ENCODE measurements around the gene NTHL1. TPM values are rescaled to one million over a fixed set of nuclear protein-coding genes. Genes with fewer than 3 reads are reported as not detected.

The NTHL1 gene
- total and polyA plus RNA-seq, 2 of the 13 experiments (the other 11 are each of a cell fraction or from before 2014, with no cell fraction given): 47.5 to 64.9 TPM

- no peak for TF ChIP-seq ZNF407 (CRISPR knock-in tag; IDR thresholded peaks at IDR 0.05; ENCODE audit: not compliant biosample characterization)
Observed at GRCh38 chr16:2019518-2019920, 28.1 kb downstream of the NTHL1 start, which contains the start of gene NPW (continued).

DNA sequence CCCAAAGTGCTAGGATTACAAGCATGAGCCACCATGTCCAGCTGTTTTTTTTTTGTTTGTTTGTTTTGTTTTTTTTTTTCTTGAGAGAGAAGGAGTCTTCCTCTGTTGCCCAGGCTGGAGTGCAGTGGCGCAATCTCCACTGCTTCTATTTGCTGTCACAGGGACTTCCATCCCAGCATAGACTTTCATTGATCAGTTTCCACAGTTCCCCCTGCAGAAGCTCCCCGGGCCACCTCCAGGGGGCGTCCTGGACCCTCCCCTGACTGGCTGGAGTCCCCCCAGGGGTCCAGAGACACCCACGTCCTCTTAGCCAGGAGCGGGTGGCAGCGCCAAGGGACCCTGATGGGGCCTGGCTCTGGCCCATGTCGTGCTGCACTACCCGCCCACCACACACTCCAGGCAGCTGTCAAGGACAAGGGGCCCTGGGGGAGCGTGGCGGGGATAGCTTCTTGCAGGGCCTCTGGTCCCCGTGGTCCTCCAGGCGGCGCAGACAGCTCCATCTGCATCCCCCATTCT lies 31.2 kb downstream of the NTHL1 start:
- Histone ChIP-seq H2AFZ (ENCODE audit: low read length) (no peak overlapping the region), H3K9ac (ENCODE audit: insufficient read depth, low read depth, low read length) (no peak overlapping the region), H3K36me3 (replicated peaks in 1 of 2; ENCODE audit: control insufficient read depth in 1 of 2, insufficient read depth in 2 of 2, low read length in 2 of 2) (no peaks in the 10 kb centered on the region), H3K27me3 (ENCODE audit: control insufficient read depth in 1 of 2, insufficient read depth in 2 of 2, low read length in 2 of 2) (peaks cover 2 to 20% of the 10 kb centered on the region in 2 experiments; a peak in 2 of 5 replicates), H3K79me2 (ENCODE audit: insufficient read depth, low read length) (no peaks in the 10 kb centered on the region), H3K4me2 (ENCODE audit: low read depth, low read length) (peak overlapping the region; percentile 93), H3K27ac (ENCODE audit: extremely low read length, insufficient read depth, low read length) (no peak overlapping the region), H3K9me3 (ENCODE audit: low read length) (no peaks in the 10 kb centered on the region), H3K4me1 (ENCODE audit: insufficient read depth, low read length) (peaks cover 62% of the 10 kb centered on the region), H4K20me1 (ENCODE audit: insufficient read depth, low read length) (no peaks in the 10 kb centered on the region), H3K4me3 (replicated peaks in 1 of 3; ENCODE audit: insufficient read depth in 1 of 3, low read depth in 2 of 3, low read length in 3 of 3) (no peak overlapping the region; a peak in 1 of 6 replicates)
- intact Hi-C loops (cut with micrococcal nuclease; ENCODE audit: unreplicated experiment): no loop called here
- 3% methylated on average over 3 of the region's 13 CpGs for WGBS (ENCODE audit: low lambda C conversion rate)
- ChIA-PET CTCF (ENCODE audit: low intra/inter-chr PET ratio, low total read pairs) (no interaction called here), POLR2A (interaction anchor here (1.1 to 2.9 kb wide), 5 partner anchors 19 to 139 kb away, joined by 3 to 22 read pairs (median 7); partner anchors contain the start of genes NTHL1, RPS2, TRAF7 and TSC2)
- DNase-seq (ENCODE audit: low spot score): peak; percentile 41
- peak; percentile 48 for FAIRE-seq
- BruUV-seq (replicated peaks): no TSS peak
- peak; percentile 52 for ATAC-seq
- in situ Hi-C loops (cut with HindIII; ENCODE audit: extremely low pct_ligation_motif_present, low pct_unique_long_range_greater_than_20kb): no loop called here
- 0 out of 2 replicates have a peak, but pooled peaks have one; percentile 35 for TF ChIP-seq GATAD1 (CRISPR knock-in tag; IDR thresholded peaks at IDR 0.05)
- no peak for TF ChIP-seq ZNF550 (CRISPR knock-in tag; IDR thresholded peaks at IDR 0.05; ENCODE audit: borderline replicate concordance)
- TF ChIP-seq FOXP1 (IDR thresholded peaks at IDR 0.05): no peak
- peak; percentile 53; the same call in 1 of the 2 replicates for TF ChIP-seq FOXP1 (CRISPR knock-in tag; IDR thresholded peaks at IDR 0.05)
- peak; percentile 26; the same call in 1 of the 2 replicates for TF ChIP-seq FOXK1 (CRISPR knock-in tag; IDR thresholded peaks at IDR 0.05; ENCODE audit: borderline replicate concordance, low read depth)
- no peak for TF ChIP-seq HOXA9 (CRISPR knock-in tag; IDR thresholded peaks at IDR 0.05; ENCODE audit: borderline replicate concordance)
- peak; percentile 26; the same call in 1 of the 2 replicates for TF ChIP-seq THAP11 (CRISPR knock-in tag; IDR thresholded peaks at IDR 0.05)
- TF ChIP-seq HDAC1 (CRISPR knock-in tag; IDR thresholded peaks at IDR 0.05): peak; percentile 62; the same call in 1 of the 2 replicates
- TF ChIP-seq, protein P1, sequence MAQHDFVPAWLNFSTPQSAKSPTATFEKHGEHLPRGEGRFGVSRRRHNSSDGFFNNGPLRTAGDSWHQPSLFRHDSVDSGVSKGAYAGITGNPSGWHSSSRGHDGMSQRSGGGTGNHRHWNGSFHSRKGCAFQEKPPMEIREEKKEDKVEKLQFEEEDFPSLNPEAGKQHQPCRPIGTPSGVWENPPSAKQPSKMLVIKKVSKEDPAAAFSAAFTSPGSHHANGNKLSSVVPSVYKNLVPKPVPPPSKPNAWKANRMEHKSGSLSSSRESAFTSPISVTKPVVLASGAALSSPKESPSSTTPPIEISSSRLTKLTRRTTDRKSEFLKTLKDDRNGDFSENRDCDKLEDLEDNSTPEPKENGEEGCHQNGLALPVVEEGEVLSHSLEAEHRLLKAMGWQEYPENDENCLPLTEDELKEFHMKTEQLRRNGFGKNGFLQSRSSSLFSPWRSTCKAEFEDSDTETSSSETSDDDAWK (CRISPR knock-in tag; IDR thresholded peaks at IDR 0.05): no peak
- TF ChIP-seq STAT5B (CRISPR knock-in tag; IDR thresholded peaks at IDR 0.05): 0 out of 2 replicates have a peak, but pooled peaks have one; percentile 26
- 0 out of 2 replicates have a peak, but pooled peaks have one; percentile 40 for TF ChIP-seq MEIS1 (CRISPR knock-in tag; IDR thresholded peaks at IDR 0.05; ENCODE audit: borderline replicate concordance)
